Measurements from ENCODE around the gene RTP5.
A peak's percentile ranks its signal among the peaks of the same experiment; 100 is the strongest.

Gene RTP5

GRCh38 chr2:241885291-241885945, 15.9 kb downstream of the RTP5 start:
- no peak overlapping the region for H3K27ac ChIP-seq
- no peak for DNase-seq (ENCODE audit: low read depth, low spot score)

GRCh38 chr2:241885946-241886643, 16.6 kb downstream of the RTP5 start:
- DNase-seq (ENCODE audit: low read depth, low spot score): no peak
- no peak overlapping the region for H3K27ac ChIP-seq

- DNase-seq (ENCODE audit: low read depth, low spot score): no peak
- H3K27ac ChIP-seq: no peak overlapping the region
Measured at GRCh38 chr2:241886840-241887447, 17.4 kb downstream of the RTP5 start.

- DNase-seq (ENCODE audit: low read depth, low spot score): no peak
- H3K27ac ChIP-seq: no peak overlapping the region
Measured at GRCh38 chr2:241887806-241888522, 18.4 kb downstream of the RTP5 start.

GRCh38 chr2:241888641-241889040, 19.1 kb downstream of the RTP5 start:
- no peak overlapping the region for H3K27ac ChIP-seq
- no peak for DNase-seq (ENCODE audit: low read depth, low spot score)

GRCh38 chr2:241890524-241891235, 21.2 kb downstream of the RTP5 start:
- H3K27ac ChIP-seq: no peak overlapping the region
- no peak for DNase-seq (ENCODE audit: low read depth, low spot score)

- no peak overlapping the region for H3K27ac ChIP-seq
- no peak for DNase-seq (ENCODE audit: low read depth, low spot score)
Measured at GRCh38 chr2:241891315-241891987, 21.9 kb downstream of the RTP5 start.

GRCh38 chr2:241891988-241892298, 22.4 kb downstream of the RTP5 start:
- DNase-seq (ENCODE audit: low read depth, low spot score): no peak
- H3K27ac ChIP-seq: no peak overlapping the region

GRCh38 chr2:241892299-241893137, 23.0 kb downstream of the RTP5 start:
- DNase-seq (ENCODE audit: low read depth, low spot score): peak; percentile 31

GRCh38 chr2:241893265-241893664, 23.7 kb downstream of the RTP5 start:
- H3K27ac ChIP-seq: no peak overlapping the region
- DNase-seq (ENCODE audit: low read depth, low spot score): no peak

More at GRCh38 chr2:241892299-241893137, 23.0 kb downstream of the RTP5 start:
- no peak overlapping the region for H3K27ac ChIP-seq

GRCh38 chr2:241894056-241894641, 24.6 kb downstream of the RTP5 start:
- H3K27ac ChIP-seq: no peak overlapping the region
- DNase-seq (ENCODE audit: low read depth, low spot score): no peak

- no peak overlapping the region for H3K27ac ChIP-seq
- no peak for DNase-seq (ENCODE audit: low read depth, low spot score)
Measured at GRCh38 chr2:241894681-241895426, 25.3 kb downstream of the RTP5 start.

- no peak for DNase-seq (ENCODE audit: low read depth, low spot score)
- H3K27ac ChIP-seq: no peak overlapping the region
Measured at GRCh38 chr2:241895427-241895711, 25.8 kb downstream of the RTP5 start.

- no peak overlapping the region for H3K27ac ChIP-seq
- no peak for DNase-seq (ENCODE audit: low read depth, low spot score)
Measured at GRCh38 chr2:241895712-241896641, 26.4 kb downstream of the RTP5 start.

GRCh38 chr2:241896746-241897201, 27.2 kb downstream of the RTP5 start:
- no peak overlapping the region for H3K27ac ChIP-seq
- no peak for DNase-seq (ENCODE audit: low read depth, low spot score)

GRCh38 chr2:241897231-241897916, 27.8 kb downstream of the RTP5 start:
- no peak for DNase-seq (ENCODE audit: low read depth, low spot score)
- H3K27ac ChIP-seq: no peak overlapping the region

All from epithelial cell of prostate (primary cell).